Activated T-helper 1 cell treated with Interleukin-2 at 50 U/mL for 16 hours (primary cell): ENCODE results near the gene POLA1.
"Not testable (repeated sequence)": the region's sequence is repeated elsewhere in the genome, so short reads cannot be mapped to it uniquely, and the experiment has no call there.

ENCODE experiments used
- DNase-seq: peaks from one replicate; pipeline ENCODE4 v3.0.0-alpha.2; 2020; ENCODE audit warnings: low read depth

POLA1 gene

DNA sequence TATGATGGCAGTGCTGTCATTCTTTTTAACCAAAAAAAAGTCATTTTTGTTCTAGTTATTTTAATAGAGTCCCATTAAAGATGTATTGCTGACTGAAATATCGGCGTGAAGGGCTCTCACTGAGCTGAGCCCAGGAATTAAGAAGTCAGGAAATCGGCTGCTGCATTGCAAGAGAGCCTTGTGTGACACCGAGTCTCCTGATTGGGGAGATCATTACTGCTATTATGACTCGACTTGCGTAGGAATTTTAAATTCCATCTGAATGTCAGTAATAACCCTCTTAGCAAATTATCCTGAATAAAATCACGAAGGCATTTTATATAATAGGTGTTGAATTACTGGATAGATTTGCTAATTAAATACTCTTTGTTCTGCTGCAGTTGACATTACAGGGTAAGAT lies 111.5 kb downstream of the POLA1 start:
- no peak for DNase-seq

DNA sequence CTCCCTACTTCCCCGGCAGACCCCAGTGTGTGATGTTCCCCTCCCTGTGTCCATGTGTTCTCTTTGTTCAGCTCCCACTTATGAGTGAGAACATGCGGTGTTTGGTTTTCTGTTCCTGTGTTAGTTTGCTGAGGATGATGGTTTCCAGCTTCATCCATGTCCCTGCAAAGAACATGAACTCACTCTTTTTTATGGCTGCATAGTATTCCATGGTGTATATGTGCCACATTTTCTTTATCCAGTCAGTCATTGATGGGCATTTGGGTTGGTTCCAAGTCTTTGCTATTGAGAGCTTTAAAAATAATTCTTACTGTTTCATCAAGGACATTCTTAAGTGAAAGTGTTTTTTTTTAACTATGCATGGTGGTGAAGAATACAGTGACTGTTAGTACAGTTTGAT lies 126.1 kb downstream of the POLA1 start:
- DNase-seq: not testable (repeated sequence)

DNA sequence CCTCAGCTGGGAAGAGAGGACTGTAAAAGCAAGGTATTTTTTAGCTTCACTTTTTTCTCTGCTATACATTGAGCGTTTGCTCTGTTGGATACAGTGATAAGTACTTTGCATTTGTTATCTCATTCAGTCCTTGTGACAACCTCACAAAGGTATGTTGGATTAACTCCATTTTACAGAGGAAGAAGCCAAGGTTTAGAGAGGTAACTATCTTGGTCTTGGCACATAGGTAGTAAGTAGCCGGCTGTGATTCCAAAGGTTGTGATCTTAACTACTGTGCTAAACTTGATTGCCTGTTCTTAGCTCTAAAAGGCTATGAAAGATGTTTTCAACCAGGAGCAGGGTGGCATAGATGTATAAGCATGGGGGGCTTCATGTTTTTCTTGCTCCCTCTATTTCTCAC lies 134.4 kb downstream of the POLA1 start:
- no peak for DNase-seq

DNA sequence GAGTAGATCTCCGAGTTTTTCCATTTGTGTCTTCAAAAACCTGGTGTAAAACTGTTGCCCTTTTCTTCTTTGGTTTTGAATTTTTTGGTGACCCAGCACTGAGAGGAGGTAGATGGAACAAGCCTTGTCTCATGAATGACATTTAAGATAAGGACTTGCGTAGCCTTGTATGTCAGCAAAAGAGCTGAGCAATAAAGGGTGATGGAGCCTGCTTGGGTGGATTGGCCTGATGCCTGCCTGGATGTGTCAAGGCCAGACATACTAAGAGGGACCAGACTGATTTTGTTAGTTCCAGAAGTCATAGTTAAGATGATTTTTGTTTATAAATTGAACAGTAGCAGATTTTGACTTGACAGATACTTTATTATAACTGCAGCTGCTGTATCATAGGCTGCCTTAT lies 134.9 kb downstream of the POLA1 start:
- DNase-seq: no peak

DNA sequence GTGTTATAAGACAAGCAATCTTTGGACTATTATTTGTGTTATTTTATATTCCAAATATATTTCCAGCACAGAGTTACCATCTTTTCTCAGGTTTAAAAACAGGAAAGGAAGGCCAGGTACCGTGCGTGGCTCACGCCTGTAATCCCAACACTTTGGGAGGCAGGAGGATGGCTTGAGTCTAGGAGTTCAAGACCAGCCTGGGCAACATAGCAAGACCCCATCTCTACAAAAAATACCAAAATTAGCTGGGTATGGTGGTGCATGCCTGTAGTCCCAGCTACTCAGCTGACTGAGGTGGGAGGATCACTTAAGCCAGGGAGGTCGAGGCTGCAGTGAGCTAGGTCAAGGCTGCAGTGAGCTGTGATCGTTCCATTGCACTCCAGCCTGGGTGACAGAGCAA lies 140.0 kb downstream of the POLA1 start:
- DNase-seq: no peak

DNA sequence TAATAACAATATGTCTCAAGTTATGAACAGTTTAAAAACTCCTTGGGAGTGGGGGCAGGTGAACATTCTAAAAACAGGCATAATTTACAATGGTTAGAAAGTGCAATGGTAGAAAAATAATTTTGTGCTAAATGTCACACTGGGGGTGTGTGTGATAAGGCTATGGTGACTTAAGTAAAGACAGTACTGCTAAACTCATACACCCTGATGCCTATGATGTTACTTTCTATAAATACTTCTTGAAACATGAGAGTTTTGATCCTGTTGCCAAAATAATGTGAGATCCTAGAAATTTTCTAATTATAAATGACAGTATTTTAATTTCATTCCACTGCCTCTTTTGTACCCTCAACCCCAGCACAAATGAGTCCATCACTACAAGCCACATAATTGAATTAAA lies 144.2 kb downstream of the POLA1 start:
- DNase-seq: no peak

DNA sequence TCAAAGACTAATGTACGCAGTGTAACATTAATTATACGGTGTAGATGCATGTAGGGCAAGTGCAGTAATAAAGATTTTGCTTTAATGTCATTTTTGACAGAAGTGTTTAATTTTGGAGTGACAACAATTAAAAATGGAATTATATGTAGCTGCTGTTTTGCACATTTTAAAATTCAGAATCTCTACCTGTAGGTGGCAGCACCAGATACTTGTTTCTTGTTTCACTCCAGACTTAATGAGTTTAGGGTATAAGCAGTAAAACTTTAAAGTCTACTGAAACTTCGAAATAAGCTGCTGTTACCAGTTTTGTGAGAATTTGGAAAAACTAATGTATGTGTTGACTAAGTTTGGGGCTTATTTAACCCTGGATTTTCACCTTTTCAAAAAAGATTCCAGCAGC lies 144.9 kb downstream of the POLA1 start:
- DNase-seq: no peak

DNA sequence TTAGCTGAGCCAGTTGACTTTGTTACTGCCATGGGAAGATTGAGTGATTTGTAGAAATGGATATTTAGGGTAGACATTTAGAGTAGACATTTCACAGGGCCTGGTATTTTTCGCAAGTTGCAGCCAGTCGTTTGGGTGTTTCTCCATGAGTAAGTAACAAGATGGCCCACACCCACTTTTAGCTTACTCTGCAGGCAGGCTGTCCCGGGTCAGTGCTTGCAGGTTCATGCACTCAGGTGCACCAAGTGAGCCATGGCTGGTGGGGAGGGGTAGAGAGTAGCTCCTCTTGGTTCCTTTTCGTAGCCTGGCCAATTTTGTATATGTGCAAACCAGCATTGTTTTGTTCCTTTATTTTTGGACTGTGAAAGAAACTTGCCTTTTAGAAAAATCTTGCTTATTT lies 145.6 kb downstream of the POLA1 start:
- DNase-seq: no peak

DNA sequence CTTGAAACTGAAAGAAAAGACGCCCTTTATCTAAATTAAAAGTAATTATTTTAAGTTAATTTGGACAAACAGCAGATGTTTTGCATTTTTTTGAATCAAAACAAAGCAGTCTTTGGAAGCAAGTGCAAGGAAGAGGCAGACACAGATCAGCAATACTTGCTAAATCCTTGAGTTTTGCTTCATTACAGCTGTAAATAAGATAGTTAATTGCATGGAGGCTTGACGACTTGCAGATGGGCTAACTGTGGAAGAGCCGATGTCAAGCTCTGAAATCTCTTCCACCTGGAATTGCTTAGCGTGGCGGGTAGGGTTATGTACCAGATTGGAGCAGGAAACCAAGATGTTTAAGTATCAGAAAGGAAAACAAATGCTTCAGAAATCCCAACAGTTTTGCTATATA lies 148.8 kb downstream of the POLA1 start:
- no peak for DNase-seq

DNA sequence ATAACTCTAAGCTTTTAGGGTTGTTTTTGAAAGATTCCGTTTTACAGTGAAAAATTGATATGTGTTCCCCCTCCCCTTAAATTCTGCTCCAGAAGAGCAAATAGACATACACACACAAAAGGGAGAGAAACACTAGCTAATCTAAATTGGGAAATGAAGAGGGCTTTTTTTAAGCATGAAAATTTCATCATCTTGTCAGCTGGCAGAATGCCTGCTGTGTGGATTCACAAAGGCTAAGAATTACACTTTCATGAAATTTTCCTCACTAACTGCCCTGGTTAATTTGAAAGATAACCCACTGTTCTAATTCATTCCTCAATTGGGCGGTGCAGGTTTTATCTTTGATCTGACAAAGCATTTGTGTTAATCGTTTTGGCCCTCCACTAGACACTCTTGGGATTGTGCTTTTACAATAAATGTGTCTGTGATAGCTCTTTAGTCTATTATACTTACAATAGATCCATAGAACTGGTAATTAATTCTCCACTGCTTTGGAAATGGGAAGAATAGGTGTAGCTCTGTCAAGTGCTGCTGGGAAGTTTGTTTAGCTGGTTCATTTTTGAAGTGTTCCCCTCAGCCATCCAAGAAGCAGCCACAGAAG lies 152.9 kb downstream of the POLA1 start:
- DNase-seq: no peak

DNA sequence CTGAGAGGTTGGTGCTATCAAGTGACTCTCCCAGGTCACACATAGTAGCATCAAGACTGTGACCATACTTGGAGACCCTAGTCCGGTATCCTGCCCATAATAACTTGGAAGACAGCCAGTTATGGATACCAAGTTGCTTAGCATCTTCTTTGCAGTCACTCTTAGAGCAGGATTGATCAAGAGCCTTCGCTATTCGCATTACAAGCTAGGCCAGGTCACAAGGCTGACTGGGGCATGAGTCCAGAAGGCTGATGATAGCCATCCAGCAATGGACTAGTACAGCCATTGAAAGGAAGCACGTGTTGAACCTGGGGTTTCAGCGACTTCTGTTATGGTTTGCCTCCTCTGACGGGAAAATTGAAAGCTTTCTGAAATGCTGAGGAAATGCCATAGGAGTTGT lies 157.6 kb downstream of the POLA1 start:
- no peak for DNase-seq

DNA sequence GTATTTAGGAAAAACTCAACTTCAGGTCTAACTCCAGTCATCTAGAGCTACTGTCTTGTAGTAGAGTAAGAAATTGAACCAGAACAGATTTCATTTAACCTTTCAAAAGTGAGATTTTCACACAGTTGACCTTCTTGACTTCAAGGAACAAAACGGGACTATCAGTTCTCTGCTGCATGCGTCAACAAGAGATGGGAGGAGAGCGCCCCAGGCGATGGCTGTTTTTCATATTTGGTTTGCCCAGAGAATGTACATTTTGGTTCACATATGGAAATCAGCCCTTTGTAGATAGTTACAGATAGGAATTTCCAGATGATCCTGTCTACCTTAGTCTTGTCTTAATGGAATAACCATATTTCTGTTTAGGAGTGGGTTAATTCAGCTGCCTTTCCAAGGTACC lies 158.1 kb downstream of the POLA1 start:
- DNase-seq: no peak

DNA sequence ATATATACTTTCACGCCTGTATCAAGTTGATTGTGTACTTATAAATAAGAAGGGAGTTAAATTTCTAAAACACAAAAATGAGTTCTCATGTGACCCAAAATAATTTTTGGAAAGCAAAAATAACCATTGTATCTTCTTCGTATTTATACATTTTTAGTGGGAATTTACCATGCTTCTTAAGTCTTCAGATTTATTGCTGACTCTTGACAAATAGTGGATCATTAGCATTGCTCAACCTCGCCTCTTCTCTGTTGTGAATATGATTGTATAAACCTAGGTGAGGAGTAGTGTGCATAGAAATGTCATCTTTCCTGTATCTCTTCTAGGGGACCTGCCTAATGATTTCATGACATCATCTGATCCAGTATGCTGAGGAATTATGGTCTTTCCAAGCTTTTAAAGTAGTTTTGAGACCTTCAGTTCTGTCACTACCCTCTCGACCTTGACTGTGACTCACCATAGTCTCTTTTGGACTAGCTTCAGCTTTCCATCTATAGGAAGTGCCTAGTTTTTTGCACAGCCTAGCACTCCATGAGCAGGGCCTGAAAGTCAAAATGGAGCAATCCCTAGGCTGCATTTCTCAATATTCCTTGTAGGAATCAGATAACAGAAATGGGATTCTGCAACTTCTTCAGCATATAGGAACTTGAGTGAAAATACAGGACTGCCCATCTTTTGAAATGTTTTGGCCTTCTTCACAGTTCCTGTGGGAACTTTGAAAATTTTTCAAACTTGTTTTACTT lies 164.5 kb downstream of the POLA1 start:
- no peak for DNase-seq

DNA sequence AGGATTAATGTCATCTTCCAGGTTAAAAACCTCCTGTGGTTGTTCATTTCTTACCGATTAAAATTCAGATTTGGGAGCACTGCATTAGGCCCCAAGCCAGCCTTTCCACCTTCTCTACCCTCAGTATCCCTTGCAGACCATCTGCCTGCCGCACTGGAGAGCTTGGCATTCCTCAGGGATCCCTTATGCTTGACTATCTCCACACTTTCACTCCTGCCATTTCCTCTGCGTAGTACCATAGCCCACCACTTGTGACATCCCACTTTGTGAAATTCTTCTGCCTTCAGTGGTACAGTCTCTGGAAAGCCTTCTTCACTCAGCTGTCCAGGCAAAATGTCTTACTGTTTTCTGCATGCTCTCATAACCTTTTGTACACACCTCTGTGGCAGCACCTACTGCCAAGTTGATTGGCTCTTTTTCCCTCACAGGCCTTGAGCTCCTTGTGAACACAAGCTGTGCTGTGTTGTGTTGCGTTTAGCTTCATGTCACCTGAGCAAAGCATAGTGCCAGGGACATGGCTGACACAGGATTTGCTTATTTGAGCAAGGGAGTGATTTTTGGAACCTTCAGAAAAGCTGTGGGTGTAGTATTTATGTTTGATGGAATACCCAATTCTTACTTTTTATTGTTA lies 165.6 kb downstream of the POLA1 start:
- DNase-seq: no peak

DNA sequence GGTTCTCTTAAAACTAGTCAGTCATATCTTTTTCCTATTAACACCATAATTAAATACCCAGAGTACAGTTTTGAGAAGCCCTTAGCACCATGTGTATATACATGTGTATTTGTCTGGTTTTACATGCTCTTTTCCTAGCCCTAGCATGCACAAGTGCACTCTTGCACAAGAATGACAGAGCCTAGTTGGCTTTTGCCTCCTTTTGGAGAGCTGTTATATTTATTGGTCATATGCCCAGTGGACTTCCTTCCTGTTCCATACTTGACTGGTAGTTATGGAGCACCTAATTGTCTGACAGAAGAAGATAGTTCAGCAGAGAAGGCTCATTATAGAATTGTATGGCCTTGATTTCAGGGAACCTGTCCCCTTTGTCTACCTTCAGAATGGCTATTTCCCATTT lies 166.4 kb downstream of the POLA1 start:
- DNase-seq: no peak

DNA sequence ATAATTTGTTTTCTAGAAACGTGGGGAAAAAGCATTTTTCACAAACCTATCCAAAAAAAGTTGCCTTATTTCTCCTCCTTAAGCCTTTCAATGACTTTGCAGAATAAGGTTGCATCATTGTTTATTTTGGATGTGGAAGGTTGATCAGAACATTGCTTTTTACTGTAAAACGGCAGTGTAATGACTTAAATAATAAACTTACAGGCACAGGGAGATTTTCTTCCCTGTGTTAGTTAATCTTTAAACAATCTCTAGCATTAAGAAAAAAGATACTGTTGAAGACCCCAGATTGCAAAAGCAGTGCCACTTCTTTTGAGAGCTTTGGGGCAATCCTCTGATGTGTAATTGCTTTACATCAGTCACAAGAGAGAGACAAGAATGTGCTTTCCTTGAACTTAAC lies 168.6 kb downstream of the POLA1 start:
- DNase-seq: no peak

DNA sequence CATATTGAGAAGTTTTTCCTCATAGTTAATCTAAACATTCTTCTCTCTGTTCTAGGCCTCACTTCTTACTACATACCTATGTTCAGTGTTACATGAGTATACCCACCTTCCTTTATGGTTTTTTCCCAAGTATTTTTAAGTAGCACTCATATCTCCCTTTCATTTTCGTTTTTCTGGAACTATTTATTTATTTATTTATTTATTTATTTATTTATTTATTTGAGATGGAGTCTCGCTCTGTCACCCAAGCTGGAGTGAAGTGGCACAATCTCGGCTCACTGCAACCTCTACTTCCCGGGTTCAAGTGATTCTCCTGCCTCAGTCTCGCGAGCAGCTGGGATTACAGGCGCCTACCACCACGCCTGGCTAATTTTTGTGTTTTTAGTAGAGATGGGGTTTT lies 170.1 kb downstream of the POLA1 start:
- DNase-seq: not testable (repeated sequence)

DNA sequence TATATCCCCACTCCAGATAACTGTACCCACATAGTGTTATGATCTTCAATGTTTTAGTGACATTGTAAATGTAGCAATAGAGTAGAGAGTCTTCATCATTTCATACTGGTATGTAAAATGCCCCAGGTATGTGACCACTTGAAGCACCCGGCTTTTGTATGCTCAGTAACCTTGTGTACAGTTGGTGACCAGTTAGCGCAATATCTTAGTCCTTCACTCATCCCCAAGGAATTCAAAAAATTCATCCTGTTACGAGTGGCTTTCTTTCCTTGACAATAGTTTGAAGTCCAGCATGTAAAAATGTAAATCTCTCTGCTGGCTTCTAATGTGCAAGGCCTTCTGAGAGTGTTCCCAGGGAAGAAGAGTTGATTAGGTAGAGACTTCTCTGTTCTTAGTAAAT lies 176.4 kb downstream of the POLA1 start:
- no peak for DNase-seq

DNA sequence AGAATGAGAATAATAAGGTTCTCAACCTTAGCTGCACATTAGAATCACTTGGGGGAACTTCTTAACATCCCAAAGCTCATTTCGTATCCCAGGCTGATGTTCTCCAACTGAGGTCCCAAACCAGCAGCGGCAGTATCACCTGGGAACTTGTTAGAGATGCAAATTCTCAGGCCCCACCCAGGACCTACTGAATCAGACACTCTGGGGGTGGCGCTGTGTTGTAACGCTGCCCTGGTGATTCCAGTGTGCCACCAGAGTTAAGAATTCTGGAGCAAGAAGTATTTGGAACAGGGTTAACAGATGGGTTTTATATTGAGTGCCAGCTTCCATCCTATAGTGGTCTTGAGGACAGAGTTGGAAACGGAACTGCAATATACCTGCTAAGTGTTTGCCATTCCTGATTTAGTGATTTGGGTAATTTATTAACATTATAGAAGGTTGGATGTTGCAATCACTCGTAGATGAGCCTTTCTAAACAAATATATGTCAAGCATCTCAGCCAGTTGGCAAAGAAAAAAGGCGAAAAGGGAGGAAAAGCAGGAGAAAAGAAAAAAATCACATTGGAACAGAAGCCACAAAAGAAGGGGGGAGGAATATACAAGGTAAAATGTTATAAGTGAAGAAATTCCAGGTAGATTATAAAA lies 181.0 kb downstream of the POLA1 start:
- DNase-seq: no peak

DNA sequence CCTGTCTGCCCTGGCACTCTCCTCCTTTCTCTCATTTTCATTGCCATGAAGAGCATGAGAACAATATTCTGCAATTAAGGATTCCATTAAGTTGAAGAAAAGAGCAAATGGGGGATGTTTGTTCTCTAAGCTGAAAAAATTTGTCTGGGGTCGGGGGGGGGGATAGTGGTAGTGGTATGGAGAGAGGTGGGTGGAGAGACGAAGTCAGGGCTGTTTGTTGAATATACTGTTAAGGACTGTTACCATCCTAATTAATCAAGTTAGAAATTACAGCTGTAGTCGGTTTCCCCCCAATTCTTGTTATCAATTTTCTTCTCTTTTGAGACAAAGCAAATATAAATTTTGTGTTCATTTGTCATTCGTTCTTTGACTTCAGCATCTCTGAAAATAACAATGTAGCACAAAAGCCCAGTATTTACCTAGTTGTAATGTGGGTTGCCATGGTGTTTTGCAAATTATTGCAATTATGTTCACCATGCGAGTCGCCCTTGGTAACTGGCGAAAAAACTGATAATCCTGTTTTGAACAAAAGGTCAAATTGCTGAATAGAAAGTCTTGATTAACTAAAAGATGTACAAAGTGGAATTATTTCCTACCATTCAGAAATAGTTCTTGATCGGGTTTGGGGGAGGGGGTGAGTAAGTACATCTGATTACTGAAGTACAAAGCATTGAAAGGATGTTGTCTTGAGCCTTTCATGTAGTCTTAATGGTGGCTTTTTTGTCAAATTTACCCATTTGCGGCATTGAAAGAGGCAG lies 183.0 kb downstream of the POLA1 start:
- DNase-seq: no peak

DNA sequence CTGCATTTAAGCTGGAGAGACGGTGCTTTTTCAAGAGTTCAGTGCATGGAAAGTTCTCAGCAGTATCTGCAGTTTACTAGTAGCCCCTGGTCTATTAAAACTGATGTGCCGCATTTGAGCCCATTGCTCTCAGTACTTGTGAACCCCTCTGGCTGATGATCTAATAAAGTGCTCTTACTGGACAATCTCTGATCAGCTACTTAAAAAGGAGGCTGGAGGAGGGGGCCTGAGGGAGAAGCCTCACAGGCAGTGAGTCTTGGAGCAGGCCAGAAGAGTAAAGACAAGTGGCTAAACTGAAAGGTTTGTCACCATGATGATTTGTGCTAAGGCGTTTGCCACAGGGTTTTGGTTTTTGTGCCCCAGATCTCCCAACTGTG lies 183.6 kb downstream of the POLA1 start:
- DNase-seq: no peak

DNA sequence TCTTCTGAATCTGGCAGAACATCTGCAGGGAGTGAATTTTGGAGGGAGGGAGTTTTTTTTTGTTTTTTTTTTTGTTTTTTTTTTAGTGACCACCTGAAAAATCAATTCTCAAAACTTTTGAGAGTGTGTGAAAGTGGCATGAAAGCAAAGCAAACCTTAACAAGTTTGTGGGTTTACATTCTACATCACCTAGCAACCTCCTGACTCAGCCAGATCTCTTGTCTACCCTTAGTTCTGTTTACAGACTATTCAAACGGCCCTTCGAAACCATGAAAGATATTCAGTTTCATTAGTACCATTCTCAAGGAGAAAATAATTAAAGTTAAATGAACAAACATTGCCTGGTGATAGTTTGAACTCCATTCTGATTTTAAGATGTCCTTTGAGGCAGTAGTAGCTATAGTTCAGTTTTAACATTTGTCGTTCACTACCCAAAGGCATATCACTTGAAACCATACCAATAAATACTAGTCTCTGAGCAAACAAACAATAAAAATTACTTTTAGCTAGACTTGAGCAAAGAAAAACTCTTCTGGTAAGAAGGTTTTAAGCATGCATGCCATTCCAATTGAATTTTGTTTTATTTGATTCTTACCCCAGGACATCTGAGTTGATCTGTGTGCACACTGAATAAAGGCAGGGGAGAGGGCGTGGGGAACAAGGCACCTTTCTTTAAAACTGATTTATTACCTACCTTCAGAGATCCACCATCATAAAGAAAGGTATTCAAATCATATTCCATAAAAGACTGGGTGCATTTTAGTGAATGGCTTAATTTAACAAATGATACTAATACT lies 184.3 kb downstream of the POLA1 start:
- DNase-seq: no peak
